ENCODE data around the gene XYLT2. TPM values are rescaled to one million over a fixed set of nuclear protein-coding genes. Genes with fewer than 3 reads are reported as not detected.
A peak's percentile ranks its signal among the peaks of the same experiment; 100 is the strongest.

XYLT2 gene
- total and polyA plus RNA-seq, 2 of the 13 experiments (the other 11 are each of a cell fraction or from before 2014, with no cell fraction given), result 17.0 to 22.1 TPM

- no peak for TF ChIP-seq SMARCE1 (IDR thresholded peaks at IDR 0.05; ENCODE audit: borderline replicate concordance)
- TF ChIP-seq SNAPC2 (CRISPR knock-in tag; IDR thresholded peaks at IDR 0.05), result peak; percentile 64; the same call in 1 of the 2 replicates
- peak; percentile 73; the same call in 1 of the 2 replicates for TF ChIP-seq ZNF329 (CRISPR knock-in tag; IDR thresholded peaks at IDR 0.05; ENCODE audit: low read depth)
- no peak for TF ChIP-seq MATR3 (CRISPR knock-in tag; IDR thresholded peaks at IDR 0.05)
- peak; percentile 83 for TF ChIP-seq ZNF205 (CRISPR knock-in tag; IDR thresholded peaks at IDR 0.05)
- TF ChIP-seq KMT2A (CRISPR knock-in tag; IDR thresholded peaks at IDR 0.05), result peak; percentile 96
- TF ChIP-seq ZNF335 (CRISPR knock-in tag; IDR thresholded peaks at IDR 0.05), result peak; percentile 79; the same call in 1 of the 2 replicates
- TF ChIP-seq ATF1 (CRISPR knock-in tag; IDR thresholded peaks at IDR 0.05), result peak; percentile 86
- no peak for TF ChIP-seq JARID2 (CRISPR knock-in tag; IDR thresholded peaks at IDR 0.05; ENCODE audit: insufficient replicate concordance)
- peak; percentile 99 for TF ChIP-seq ZNF280B (CRISPR knock-in tag; IDR thresholded peaks at IDR 0.05; ENCODE audit: borderline replicate concordance)
- TF ChIP-seq ZNF207 (IDR thresholded peaks at IDR 0.05; ENCODE audit: borderline replicate concordance), result peak; percentile 97; the same call in 1 of the 2 replicates
- peak; percentile 93; the same call in 1 of the 2 replicates for TF ChIP-seq ZBTB25 (CRISPR knock-in tag; IDR thresholded peaks at IDR 0.05)
- peak; percentile 86 for TF ChIP-seq UBTF (CRISPR knock-in tag; IDR thresholded peaks at IDR 0.05)
- peak; percentile 98 for TF ChIP-seq ZNF878 (CRISPR knock-in tag; IDR thresholded peaks at IDR 0.05)
- TF ChIP-seq FOXJ3 (CRISPR knock-in tag; IDR thresholded peaks at IDR 0.05; ENCODE audit: borderline replicate concordance), result no peak
- TF ChIP-seq YY1 (IDR thresholded peaks at IDR 0.05; ENCODE audit: insufficient read depth, insufficient replicate concordance, low read depth, low read length), result peak; percentile 97
- TF ChIP-seq FOXO4 (CRISPR knock-in tag; conservative IDR thresholded peaks at IDR 0.05), result 0 out of 2 replicates have a peak, but pooled peaks have one; percentile 45
- peak; percentile 100 for TF ChIP-seq HDAC1 (CRISPR knock-in tag; IDR thresholded peaks at IDR 0.05)
- peak; percentile 40; the same call in 1 of the 2 replicates for TF ChIP-seq CEBPG (CRISPR knock-in tag; IDR thresholded peaks at IDR 0.05)
- peak; percentile 30; the same call in 1 of the 2 replicates for TF ChIP-seq ZC3H4 (CRISPR knock-in tag; IDR thresholded peaks at IDR 0.05; ENCODE audit: borderline replicate concordance)
- peak; percentile 72; the same call in 1 of the 2 replicates for TF ChIP-seq ZKSCAN5 (CRISPR knock-in tag; IDR thresholded peaks at IDR 0.05)
- peak; percentile 78 for TF ChIP-seq JUNB (CRISPR knock-in tag; IDR thresholded peaks at IDR 0.05; ENCODE audit: borderline replicate concordance)
These were observed 27.0 kb downstream of the XYLT2 start, which contains the start of the genes EME1 and MRPL27 (continued) for GRCh38 chr17:50372758-50373556.

Data from HepG2 (cell line).